Iris pigment epithelial cell (primary cell): ENCODE measurements around the gene SPINT3.
A peak's percentile ranks its signal among the peaks of the same experiment; 100 is the strongest.
"Not testable (repeated sequence)": the region's sequence is repeated elsewhere in the genome, so short reads cannot be mapped to it uniquely, and the experiment has no call there.

ENCODE experiments used
- DNase-seq: peaks from one replicate; pipeline ENCODE4 v3.0.0-alpha.2; 2011; ENCODE audit warnings: low read depth

SPINT3 gene

DNA sequence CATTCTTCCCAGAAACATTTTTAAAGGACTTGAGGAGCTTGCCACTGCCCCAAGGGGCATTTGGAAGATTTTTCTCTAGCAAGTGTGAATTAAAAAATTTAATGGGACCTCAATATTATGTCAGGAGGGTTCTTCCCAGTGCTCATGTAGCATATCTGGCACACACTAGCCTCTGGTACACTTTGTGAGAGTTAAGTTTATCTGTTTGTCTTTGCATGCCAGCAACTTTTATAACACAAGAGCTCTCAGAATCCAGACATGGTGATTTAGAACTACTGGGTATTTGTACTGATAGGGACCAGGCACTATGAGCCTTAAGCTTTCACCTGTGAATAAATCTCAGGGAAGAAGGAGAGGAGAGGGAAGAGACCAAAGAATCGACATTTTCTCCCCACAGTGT, 12.9 kb downstream of the SPINT3 start:
- DNase-seq: no peak

DNA sequence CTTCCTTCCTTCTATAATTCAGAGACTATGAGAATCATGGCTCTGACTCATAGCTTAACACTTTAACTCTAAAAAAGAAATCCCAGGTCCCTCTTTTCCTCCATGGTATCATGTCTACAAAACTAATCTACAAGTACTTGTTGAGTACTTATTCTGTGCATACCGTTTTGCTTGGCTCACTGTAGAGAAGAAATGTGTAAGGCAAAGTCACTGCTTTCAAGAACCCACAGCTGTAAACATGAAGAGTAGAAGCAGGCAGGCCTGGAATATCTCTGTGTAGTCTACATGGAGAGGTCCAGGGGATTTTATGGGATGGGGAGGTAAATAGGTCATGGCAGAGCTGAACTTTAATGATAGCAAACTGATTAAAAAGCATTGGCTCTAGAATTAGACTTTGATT, 13.8 kb downstream of the SPINT3 start:
- no peak for DNase-seq

DNA sequence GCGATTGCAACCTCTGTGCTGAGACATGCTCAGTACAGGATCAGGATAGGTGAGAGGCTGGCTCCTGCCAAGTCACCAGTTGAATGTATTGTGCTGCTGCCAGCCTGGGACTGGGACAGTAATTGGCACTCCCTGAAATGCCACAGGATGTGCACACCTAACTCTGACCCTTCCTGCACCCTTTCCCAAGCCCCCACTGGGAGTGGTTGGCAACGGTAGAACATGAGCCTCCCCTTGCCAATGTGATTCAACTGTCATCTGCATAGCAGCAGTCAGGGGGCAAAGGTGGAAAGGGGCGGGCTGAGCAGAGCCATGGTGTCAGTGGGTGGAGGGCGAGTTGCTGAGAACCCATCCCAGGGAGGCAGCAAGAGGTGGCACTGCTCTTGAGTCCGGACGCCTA, 15.4 kb downstream of the SPINT3 start:
- no peak for DNase-seq

DNA sequence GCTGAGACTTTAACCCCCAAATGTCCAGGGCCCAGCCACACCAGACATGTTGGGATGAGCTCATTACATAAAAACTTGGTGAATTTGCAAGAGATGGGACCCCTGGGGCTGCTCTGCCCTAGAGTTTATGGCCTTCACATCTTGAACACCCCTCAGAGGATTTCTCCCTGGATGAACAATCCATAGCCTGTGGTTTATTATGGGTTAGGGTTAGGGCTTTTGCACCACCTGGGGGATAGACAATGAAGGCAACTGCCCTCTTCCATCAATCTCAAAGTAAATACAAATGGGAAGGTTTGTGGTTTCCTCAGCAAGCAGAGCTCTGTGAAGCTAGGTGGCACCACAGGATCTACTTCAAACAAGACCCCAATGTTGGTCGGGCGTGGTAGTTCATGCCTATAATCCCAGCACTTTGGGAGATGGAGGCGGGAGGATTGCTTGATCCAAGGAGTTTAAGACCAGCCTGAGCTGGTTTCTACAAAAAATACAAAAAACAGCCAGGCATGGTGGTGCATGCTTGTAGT, 17.4 kb downstream of the SPINT3 start:
- no peak for DNase-seq

GRCh38 chr20:45496166-45496565, 19.3 kb downstream of the SPINT3 start:
- DNase-seq: no peak

- DNase-seq: no peak
Observed at GRCh38 chr20:45495501-45495941, 19.9 kb downstream of the SPINT3 start.

GRCh38 chr20:45489083-45489531, 26.3 kb downstream of the SPINT3 start:
- DNase-seq: no peak

DNA sequence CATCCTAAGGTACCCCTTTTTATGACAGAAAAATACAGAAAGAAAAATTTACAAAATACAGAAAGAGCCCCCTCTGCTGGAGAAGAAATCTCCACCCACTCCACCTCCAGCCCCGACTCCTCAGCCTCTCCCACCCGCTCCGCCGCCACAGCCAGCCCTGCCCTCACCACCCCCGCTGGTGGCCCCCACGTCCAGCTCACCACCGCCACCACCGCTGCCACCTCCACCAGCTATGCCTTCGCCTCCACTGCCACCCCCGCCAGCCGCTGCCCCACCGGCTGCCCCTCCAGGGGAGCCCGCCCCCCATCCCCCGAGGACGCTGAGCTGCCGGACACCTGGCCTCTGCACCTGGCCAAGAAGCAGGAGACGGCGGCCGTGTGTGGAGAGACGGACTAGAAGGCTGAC, 28.2 kb downstream of the SPINT3 start:
- no peak for DNase-seq

DNA sequence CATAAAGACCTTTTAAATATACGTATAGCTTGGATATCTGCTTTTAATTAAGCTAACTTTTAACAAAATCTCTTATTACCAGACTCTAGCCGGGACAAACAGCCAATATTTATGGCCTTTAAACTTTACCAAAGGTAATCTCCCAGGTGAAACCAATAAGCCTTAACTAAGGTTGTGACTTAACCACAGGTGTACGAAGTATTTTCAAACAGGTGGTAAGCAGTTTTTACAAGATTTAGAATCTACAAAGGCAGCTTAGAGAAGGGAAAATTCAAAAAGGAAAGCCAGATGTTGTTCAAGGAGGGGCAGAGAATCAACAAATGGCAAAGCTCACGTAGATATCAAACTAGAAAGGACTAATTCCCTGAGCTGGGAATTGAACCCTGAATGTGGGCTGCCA, 30.0 kb downstream of the SPINT3 start:
- DNase-seq: no peak

DNA sequence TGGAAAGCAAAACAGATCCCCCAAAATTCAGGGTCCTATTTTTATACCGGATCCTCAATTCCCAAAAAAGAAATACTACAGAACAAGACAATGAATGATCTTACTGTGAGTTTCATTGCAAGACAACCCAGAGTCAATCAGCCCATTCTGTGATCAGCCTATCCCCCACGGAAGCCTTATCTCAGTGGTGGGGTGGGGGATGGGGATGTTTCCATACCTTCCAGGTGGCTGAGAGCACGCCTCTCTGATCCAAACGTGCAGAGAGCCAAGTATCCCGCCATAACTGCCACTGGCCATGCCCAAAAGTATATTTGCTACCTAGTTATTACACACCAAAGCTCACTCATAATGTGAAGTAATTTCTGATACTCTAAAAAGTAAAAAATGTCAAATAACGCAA, 30.7 kb downstream of the SPINT3 start:
- DNase-seq: no peak

- no peak for DNase-seq
Observed at GRCh38 chr20:45479822-45480221, 35.6 kb downstream of the SPINT3 start.

- DNase-seq: not testable (repeated sequence)
Observed at GRCh38 chr20:45477530-45478148, 37.8 kb downstream of the SPINT3 start.

DNA sequence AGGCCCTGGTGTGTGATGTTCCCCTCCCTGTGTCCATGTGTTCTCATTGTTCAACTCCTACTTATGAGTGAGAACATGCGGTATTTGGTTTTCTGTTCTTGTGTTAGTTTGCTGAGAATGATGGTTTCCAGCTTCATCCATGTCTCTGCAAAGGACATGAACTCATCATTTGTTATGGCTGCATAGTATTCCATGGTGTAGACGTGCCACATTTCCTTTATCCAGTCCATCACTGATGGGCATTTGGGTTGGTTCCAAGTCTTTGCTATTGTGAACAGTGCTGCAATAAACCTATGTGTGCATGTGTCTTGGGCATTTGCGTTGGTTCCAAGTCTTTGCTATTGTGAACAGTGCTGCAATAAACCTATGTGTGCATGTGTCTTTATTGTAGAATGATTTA, 43.1 kb downstream of the SPINT3 start:
- not testable (repeated sequence) for DNase-seq

DNA sequence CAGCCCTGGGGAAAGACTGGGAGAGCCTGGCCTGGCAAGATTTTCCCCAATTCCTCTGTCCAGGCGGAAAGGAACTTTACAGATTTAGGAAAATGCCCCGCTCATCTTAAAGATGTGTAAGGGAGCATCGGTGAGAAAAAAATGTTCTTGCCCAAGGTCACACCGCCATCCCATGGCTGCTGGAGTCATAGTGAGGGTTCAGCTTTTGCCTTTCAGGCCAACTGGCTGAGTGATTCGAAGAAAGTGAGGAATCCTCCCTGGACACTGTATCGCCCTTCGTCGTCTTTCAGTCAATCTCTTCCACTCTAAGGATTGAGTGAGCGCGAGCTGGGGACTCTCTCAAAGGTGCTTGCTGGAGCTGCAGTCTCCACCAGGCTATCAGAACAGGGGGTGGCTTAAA, 44.5 kb downstream of the SPINT3 start:
- DNase-seq: no peak

- peak; percentile 25 for DNase-seq
Observed at GRCh38 chr20:45470262-45470931, 45.0 kb downstream of the SPINT3 start.

DNA sequence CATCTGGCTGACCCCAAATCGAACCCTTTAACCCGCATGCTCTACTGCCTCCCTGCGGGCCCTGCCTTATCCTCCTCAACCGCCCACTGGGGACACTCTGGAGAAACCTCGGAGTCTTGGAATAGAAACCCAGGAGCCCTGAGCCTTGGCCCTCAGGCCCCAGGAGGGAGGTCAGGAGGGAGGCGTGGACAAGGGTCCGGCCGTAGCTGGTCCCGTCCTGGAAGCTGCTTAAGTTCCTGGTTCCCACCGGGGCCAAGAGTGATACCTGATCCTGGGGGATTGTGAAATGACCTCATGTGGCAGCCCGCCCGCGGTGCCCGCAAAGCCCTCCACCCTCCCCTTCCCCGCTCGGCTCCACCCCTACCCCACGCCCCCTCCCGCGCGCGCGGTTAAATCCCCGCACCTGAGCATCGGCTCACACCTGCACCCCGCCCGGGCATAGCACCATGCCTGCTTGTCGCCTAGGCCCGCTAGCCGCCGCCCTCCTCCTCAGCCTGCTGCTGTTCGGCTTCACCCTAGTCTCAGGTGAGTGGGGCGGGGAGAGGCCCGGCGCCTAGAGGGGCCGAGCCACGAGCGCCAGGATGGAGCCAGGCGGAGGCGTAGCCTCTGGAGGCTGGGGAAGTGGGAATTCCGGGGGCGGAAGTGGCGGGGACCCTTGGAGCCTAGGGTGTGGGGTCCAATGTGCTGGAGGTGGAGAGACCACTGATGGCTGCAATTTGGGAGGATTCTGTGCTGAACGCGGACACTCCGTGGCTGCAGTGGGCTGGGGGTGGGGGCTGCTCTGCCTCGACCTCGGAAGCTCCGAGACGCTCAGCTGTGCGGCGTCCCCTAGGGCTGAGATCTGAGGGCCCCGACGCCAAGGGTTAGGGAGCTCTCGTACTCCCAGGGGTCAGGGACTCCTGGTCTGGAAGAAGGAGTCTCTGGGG, 45.8 kb downstream of the SPINT3 start, which contains the start of gene WFDC2:
Gene WFDC2, plus strand, starts transcription at position 418 of the 926 bp plus-strand sequence. Its CDS starts 29 bp downstream, at position 447.
- no peak for DNase-seq

GRCh38 chr20:45467861-45468260, 47.6 kb downstream of the SPINT3 start:
- DNase-seq: no peak

- DNase-seq: no peak
Observed at GRCh38 chr20:45467172-45467571, 48.2 kb downstream of the SPINT3 start.

GRCh38 chr20:45465491-45466266, 49.7 kb downstream of the SPINT3 start:
- DNase-seq: no peak

GRCh38 chr20:45463709-45464108, 51.7 kb downstream of the SPINT3 start:
- DNase-seq: no peak

DNA sequence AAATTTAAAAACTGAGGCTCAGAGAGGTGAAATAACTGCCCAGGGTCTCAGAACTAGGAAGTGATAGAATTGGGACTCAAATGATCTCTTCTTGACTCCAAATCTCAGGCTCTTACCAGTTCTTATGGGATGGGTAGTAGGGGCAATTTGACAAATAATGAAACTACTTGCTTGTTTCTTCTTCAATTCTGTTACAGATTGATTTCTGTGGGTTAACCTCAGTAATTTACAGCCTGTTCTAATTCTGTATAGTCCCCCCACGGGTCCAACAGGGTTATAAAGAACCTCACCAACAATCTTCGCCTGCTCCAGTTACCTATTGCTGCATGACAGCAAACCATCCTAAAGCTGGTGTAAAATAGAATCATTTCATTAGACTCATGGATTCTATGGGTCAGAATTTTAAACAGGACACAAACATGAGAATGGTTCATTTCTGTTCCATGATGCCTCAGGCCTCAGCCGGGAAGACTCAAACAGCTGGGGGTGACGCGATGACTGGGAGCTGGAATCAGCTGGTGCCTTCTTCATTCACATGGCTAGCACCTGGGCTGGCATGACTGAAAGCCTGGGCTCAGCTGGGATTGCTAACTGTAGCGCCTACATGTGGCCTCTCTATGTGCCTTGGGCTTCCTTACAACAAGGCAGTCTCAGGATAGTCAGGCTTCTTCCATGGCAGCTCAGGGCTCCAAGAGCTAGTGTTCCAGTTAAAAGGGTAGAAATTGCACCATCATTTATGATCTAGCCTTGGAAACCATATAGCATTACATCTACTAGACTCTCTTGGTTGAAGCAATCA, 52.5 kb downstream of the SPINT3 start:
- DNase-seq: no peak
